C4-2B (cell line): Measurements from ENCODE around the gene DGKI.

Experiments used
- H3K27ac ChIP-seq: fragments of 450-650 bp; 2 replicates; pipeline ENCODE4 v1.5.1; 2017
- ZFX ChIP-seq: fragments of 450-650 bp; IDR thresholded peaks from 2 replicates; pipeline ENCODE4 v1.6.1; 2017
- TF ChIP-seq, protein P1 (sequence below): fragments of 450-650 bp; conservative IDR thresholded peaks from 2 replicates; pipeline ENCODE4 v1.5.1; 2017; ENCODE audit warnings: mild to moderate bottlenecking

Gene DGKI

DNA sequence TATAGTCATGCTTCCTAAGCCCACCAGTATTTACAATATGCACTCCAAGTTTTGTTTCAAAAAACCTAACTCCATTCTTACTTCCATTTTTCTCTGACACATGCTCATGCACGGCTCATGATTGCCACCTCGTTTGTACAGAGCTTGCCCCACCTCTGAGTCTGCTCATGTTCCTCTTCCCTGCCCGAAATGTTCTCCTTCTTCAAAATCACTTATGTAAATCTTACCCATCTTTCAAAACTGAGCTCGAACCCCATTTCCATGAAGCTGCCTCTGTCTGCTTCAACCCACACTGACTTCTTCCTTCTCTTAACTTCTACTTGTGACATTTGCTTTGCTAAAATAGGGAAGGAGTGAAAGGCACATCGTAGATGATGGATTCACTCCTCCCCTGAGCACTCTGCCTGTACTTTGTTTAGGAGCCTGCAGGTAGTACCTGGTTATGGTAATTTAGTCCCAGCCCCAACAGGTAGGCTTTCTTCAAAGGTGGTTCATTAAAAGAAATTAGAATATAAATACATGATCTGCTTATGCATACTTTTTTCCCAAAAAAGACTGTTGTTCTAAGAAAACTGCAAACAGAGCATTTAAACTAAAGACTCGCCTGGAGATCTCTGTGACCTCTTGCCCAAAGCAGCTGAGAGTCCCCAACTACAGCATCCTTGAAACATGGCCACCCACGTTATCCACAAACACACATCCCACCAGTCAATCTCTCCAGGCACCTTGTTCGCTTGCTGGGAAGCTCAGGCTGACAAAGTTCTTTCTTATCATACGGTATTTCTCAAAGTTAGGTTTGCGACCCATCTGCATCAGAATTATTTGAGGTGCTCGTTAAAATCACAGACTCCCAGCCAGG, 172.0 kb downstream of the DGKI start:
- no peak overlapping the region for H3K27ac ChIP-seq
- no peak for TF ChIP-seq ZFX
- TF ChIP-seq, protein P1, sequence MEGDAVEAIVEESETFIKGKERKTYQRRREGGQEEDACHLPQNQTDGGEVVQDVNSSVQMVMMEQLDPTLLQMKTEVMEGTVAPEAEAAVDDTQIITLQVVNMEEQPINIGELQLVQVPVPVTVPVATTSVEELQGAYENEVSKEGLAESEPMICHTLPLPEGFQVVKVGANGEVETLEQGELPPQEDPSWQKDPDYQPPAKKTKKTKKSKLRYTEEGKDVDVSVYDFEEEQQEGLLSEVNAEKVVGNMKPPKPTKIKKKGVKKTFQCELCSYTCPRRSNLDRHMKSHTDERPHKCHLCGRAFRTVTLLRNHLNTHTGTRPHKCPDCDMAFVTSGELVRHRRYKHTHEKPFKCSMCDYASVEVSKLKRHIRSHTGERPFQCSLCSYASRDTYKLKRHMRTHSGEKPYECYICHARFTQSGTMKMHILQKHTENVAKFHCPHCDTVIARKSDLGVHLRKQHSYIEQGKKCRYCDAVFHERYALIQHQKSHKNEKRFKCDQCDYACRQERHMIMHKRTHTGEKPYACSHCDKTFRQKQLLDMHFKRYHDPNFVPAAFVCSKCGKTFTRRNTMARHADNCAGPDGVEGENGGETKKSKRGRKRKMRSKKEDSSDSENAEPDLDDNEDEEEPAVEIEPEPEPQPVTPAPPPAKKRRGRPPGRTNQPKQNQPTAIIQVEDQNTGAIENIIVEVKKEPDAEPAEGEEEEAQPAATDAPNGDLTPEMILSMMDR = no peak

DNA sequence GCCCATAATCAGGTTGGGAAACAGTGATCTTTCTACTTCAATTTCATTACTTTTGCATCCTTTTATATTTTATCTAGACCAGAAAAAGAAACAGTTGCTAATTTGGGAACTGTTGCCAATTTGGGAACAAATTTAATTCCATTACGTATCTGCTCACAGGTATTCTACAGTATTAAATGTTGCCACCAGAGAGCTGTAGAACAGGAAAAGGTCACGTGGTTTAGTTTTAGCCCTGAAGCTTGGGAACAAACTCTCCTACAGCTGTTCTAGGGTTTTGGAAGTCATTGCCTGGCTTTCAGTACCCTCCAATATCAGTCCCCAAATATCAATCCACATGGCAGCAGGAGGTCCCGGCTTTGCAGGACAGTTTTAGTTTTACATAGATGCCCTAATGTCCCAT, 172.7 kb downstream of the DGKI start:
- TF ChIP-seq, protein P1 = no peak
- TF ChIP-seq ZFX = no peak

DNA sequence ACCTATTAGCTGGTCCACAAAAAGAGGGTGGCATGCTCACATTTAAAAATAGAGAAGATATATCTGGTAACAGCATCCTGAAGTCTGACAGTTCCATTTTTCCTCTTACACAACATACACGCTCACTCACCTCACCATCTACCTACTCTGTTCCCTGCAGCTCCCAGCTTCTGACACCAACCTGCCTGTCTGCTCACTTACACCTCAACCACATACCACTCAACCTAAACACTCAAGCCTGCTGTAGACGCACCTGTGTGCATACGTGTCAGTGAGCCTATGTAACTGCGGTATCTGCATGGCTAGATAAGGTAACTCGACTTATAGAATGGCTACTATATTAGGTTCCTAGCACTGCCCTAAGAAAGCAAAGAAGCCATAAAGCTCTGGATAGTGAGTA, 174.9 kb downstream of the DGKI start:
- TF ChIP-seq, protein P1 = no peak
- TF ChIP-seq ZFX = no peak
- H3K27ac ChIP-seq = no peak overlapping the region

More for the DNA sequence above, 172.7 kb downstream of the DGKI start:
- H3K27ac ChIP-seq = no peak overlapping the region

DNA sequence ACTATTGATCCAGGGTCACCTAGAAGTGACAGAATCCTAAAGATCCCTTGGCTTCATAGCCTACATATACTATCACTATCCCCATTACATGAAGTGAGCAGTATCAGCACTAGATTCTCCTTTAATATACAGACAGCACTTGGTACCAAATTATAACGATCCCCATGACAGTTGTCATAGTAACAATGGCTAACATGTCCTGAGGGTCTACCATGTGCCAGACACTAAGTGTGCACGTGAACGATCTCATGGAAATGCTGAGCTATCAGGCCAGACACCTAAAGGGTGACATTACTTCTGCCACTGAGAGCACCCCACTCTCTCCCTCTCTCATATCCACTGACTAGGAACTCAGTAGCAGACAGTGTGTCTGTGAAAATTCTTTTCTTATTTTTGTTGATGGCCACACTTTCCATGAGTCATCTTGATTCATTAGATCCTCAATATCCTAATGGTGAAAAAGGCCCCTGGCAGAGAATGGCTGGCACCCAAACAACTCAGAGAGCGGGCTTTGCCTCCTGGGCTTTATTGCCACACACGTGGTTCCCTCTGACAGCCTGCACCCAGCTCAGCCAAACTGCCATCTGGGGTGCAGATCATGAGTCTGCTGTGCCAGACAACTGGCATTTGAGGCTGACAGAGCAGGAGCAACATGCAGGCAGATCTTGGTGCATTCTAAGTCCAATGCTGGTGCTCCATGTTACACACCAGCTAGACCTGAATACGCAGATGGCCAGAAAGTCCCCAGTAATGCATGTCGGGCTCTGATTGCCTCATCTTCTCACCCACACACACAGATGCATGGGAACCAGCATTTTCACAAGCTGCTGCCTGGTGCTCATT, 176.3 kb downstream of the DGKI start:
- no peak for TF ChIP-seq ZFX
- TF ChIP-seq, protein P1 = no peak
- no peak overlapping the region for H3K27ac ChIP-seq

DNA sequence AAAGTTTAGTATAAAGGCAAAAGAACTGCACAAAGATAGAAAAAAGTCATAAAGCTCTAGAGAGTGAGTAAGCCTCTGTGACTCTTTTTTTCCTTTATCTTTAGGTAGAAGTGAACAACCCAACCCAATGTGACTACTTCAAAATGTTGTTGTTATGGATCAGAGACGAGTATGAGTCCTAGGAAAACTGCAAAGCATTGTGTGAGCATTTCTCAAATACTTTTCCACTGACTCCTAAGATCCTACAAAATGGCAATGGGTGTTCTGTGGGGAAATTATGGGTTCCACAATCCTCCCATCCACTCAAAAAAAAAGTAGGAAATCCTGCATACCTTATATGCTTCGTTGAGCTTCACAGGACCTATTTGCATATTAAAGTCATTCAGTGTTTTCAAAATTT, 177.1 kb downstream of the DGKI start:
- TF ChIP-seq, protein P1 = no peak
- TF ChIP-seq ZFX = no peak
- H3K27ac ChIP-seq = no peak overlapping the region

DNA sequence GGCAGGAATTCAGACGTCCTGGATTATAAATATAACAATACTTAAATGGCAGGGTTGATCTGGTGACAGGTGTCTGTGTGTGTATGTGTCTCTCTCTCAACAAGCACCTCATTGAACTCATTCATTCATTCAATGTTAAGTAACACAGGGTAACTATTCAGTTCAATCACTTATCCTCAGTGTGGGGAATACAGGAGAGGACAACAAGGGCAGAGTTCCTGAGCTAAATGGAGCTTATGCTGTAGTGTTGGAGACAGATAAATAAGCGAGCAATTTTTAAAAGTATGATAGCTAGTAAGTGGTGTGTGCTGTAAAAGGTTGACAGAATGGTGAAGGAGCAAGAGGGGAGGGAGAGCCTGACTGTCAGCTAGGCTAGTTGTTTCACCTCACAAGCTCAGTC, 178.4 kb downstream of the DGKI start:
- H3K27ac ChIP-seq = no peak overlapping the region
- TF ChIP-seq, protein P1 = no peak
- TF ChIP-seq ZFX = no peak
